HepG2 (cell line): ENCODE measurements around the gene TBX10. TPM values are rescaled to one million over a fixed set of nuclear protein-coding genes. Genes with fewer than 3 reads are reported as not detected.

ENCODE experiments used
- BHLHE40 ChIP-seq: IDR thresholded peaks from 2 replicates; pipeline ENCODE4 v1.6.1; 2011; ENCODE audit warnings: low read length, improper control_type of control experiment
- CEBPZ ChIP-seq: IDR thresholded peaks from 2 replicates; pipeline ENCODE4 v1.6.1; 2012; ENCODE audit warnings: low read length, improper control_type of control experiment
- EEA1 ChIP-seq: sonication (generic); formaldehyde crosslinking; IDR thresholded peaks from 2 replicates; pipeline ENCODE4 v1.5.1; 2020; ENCODE audit warnings: mild to moderate bottlenecking, missing genetic modification reagents, borderline replicate concordance
- LCORL ChIP-seq, 2 experiments: fragments of 450-650 bp in 1 of 2; sonication (generic) in 1 of 2; formaldehyde crosslinking in 1 of 2; IDR thresholded peaks; 2 replicates each; pipeline versions ENCODE4 v1.5.0 to v1.6.1; 2017 to 2020; ENCODE audit warnings: antibody characterized with exemption in 1 of 2, missing genetic modification reagents in 1 of 2
- ZKSCAN8 ChIP-seq: IDR thresholded peaks from 2 replicates; pipeline ENCODE4 v1.6.1; 2016; ENCODE audit warnings: borderline replicate concordance, missing genetic modification reagents, missing compliant biosample characterization
- ZMAT3 ChIP-seq: sonication (generic); formaldehyde crosslinking; conservative IDR thresholded peaks from 2 replicates; pipeline ENCODE4 v1.7.0; 2021; ENCODE audit warnings: missing genetic modification reagents
- ZNF256 ChIP-seq: sonication (generic); formaldehyde crosslinking; conservative IDR thresholded peaks from 2 replicates; pipeline ENCODE4 v1.4.0; 2020; ENCODE audit warnings: missing genetic modification reagents
- ZNF407 ChIP-seq: sonication (generic); formaldehyde crosslinking; IDR thresholded peaks from one replicate; pipeline ENCODE4 v1.5.1; 2020; ENCODE audit warnings: mild to moderate bottlenecking, missing genetic modification reagents; ENCODE audit errors: not compliant biosample characterization
- ZNF441 ChIP-seq: sonication (generic); formaldehyde crosslinking; IDR thresholded peaks from 2 replicates; pipeline ENCODE4 v1.7.0; 2021; ENCODE audit warnings: missing genetic modification reagents, borderline replicate concordance
- ZNF678 ChIP-seq: sonication (generic); formaldehyde crosslinking; IDR thresholded peaks from 2 replicates; pipeline ENCODE4 v1.4.0; 2020; ENCODE audit warnings: mild to moderate bottlenecking, missing genetic modification reagents
- ZNF780A ChIP-seq: sonication (generic); formaldehyde crosslinking; IDR thresholded peaks from 2 replicates; pipeline ENCODE4 v1.8.0; 2022; ENCODE audit warnings: mild to moderate bottlenecking, missing genetic modification reagents, moderate library complexity
- polyA plus RNA-seq, 8 experiments: library from polyadenylated mRNA; depleted of rRNA in 3 of 8; stranded (reverse) in 7 of 8; unstranded in 1 of 8; fragments of >200 nt; fragmentation: Illumina TruSeq in 4 of 8; extraction: Trizol in 4 of 8; gene quantifications; 2 replicates each; pipeline versions ENCODE4 v1.2.1 to v1.2.3, GENCODE V29; 2011 to 2016; ENCODE audit warnings: low read depth in 4 of 8, missing spikeins in 1 of 8, mixed read lengths in 1 of 8; ENCODE audit not compliant: insufficient read depth in 1 of 8
- total RNA-seq, 5 experiments: library from RNA; depleted of rRNA; stranded (reverse); fragments of >200 nt; fragmentation: Illumina TruSeq; extraction: Trizol; gene quantifications; 2 replicates each; pipeline ENCODE4 v1.2.3, GENCODE V29; 2016; ENCODE audit warnings: low read depth in 1 of 5
- TF ChIP-seq, protein P1 (sequence below): IDR thresholded peaks from 2 replicates; pipeline ENCODE4 v1.4.0; 2020; ENCODE audit warnings: mild to moderate bottlenecking, missing genetic modification reagents

The TBX10 gene
- total and polyA plus RNA-seq, 2 of the 13 experiments (the other 11 are each of a cell fraction or from before 2014, with no cell fraction given) = 0.27 to 1.7 TPM

- no peak for TF ChIP-seq CEBPZ
- peak; percentile 44; the same call in 1 of the 2 replicates for TF ChIP-seq EEA1
- peak; percentile 53; the same call in 1 of the 2 replicates for TF ChIP-seq BHLHE40
- no peak for TF ChIP-seq ZNF256 (CRISPR knock-in tag)
- TF ChIP-seq ZNF780A (CRISPR knock-in tag) = no peak
- no peak for TF ChIP-seq ZNF678 (CRISPR knock-in tag)
- peak; percentile 56 for TF ChIP-seq ZNF407 (CRISPR knock-in tag)
- 0 out of 2 replicates have a peak, but pooled peaks have one; percentile 39 for TF ChIP-seq ZMAT3 (CRISPR knock-in tag)
- TF ChIP-seq LCORL (IDR thresholded peaks at IDR 0.05) = no peak
- TF ChIP-seq LCORL (CRISPR knock-in tag; IDR thresholded peaks at IDR 0.05) = peak; percentile 60; the same call in 1 of the 2 replicates
- TF ChIP-seq ZKSCAN8 (CRISPR knock-in tag) = peak; percentile 63; the same call in 1 of the 2 replicates
- TF ChIP-seq ZNF441 (CRISPR knock-in tag) = no peak; the same call in 1 of the 2 replicates
- TF ChIP-seq, protein P1, sequence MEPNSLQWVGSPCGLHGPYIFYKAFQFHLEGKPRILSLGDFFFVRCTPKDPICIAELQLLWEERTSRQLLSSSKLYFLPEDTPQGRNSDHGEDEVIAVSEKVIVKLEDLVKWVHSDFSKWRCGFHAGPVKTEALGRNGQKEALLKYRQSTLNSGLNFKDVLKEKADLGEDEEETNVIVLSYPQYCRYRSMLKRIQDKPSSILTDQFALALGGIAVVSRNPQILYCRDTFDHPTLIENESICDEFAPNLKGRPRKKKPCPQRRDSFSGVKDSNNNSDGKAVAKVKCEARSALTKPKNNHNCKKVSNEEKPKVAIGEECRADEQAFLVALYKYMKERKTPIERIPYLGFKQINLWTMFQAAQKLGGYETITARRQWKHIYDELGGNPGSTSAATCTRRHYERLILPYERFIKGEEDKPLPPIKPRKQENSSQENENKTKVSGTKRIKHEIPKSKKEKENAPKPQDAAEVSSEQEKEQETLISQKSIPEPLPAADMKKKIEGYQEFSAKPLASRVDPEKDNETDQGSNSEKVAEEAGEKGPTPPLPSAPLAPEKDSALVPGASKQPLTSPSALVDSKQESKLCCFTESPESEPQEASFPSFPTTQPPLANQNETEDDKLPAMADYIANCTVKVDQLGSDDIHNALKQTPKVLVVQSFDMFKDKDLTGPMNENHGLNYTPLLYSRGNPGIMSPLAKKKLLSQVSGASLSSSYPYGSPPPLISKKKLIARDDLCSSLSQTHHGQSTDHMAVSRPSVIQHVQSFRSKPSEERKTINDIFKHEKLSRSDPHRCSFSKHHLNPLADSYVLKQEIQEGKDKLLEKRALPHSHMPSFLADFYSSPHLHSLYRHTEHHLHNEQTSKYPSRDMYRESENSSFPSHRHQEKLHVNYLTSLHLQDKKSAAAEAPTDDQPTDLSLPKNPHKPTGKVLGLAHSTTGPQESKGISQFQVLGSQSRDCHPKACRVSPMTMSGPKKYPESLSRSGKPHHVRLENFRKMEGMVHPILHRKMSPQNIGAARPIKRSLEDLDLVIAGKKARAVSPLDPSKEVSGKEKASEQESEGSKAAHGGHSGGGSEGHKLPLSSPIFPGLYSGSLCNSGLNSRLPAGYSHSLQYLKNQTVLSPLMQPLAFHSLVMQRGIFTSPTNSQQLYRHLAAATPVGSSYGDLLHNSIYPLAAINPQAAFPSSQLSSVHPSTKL = peak; percentile 71
These were observed 32.9 kb downstream of the TBX10 start, which contains the start of gene NDUFV1 (continued) for GRCh38 chr11:67606492-67607295.
